ENCODE results near the gene IGSF10. TPM values are rescaled to one million over a fixed set of nuclear protein-coding genes. Genes with fewer than 3 reads are reported as not detected.

The IGSF10 gene
- total and polyA plus RNA-seq, 4 donors: 6.8 to 62.9 (median 20.5) TPM

DNA sequence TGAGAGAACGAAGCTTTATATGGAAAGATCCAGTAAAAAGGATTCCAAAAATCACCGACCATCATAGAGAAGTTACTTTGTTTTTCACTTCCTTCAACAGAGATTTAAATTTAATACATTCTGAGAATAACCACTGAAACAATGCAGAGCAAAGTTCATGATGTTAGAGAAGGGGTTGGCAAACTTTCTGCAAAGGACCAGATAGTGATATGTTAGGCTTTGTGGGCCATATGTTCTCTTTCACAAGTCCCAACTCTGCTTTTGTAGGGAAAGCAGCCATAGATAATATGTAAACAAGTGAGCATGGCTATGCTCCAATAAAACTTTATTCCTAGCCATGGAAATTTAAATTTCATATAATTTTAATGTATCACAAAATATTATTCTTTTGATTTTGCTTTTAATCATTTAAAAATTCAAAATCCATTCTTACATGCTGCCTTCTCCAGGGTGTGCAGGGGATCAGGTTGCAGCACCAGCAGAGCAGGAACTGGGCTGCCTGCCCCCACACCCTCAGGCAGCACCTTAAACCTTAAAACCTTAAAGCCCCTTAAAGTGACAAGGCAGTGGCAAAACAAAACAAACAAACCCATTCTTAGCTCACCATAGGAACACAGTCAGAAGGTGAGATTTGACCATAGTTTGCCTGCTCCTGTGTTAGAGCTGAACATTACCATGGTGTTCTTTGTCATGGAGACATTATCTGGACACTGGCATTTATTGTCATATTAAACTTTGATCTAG is 16.9 kb upstream of the IGSF10 start:
- Histone ChIP-seq H3K36me3 (ENCODE audit: control insufficient read depth in 4 of 4, insufficient read depth in 4 of 4, low read length in 4 of 4) (no peaks in the 10 kb centered on the region), H3K27me3 (ENCODE audit: control insufficient read depth in 3 of 3, insufficient read depth in 3 of 3, low read length in 2 of 3) (no peaks in the 10 kb centered on the region), H3K9me3 (ENCODE audit: control insufficient read depth in 4 of 4, insufficient read depth in 3 of 4, low read length in 3 of 4) (no peaks in the 10 kb centered on the region), H3K27ac (ENCODE audit: low read depth in 1 of 2, low read length in 1 of 2) (peak overlapping the region in 1 of 2 donors; percentile 20), H3K4me3 (no peak overlapping the region), H3K4me1 (ENCODE audit: control insufficient read depth in 5 of 5, insufficient read depth in 5 of 5, low read length in 5 of 5) (peaks cover 0 to 16% (median 6%) of the 10 kb centered on the region in 5 donors), H3K9ac (ENCODE audit: insufficient read depth in 1 of 2, low read length in 2 of 2) (no peak overlapping the region)
- WGBS, 2 donors: 78 to 85% methylated on average over 2 of the region's 2 CpGs
- DNase-seq (peak in 2 of 3 donors; percentile 56 to 78), ATAC-seq (ENCODE audit: insufficient read depth, low FRiP score) (no peak)
- TF ChIP-seq, protein P1, sequence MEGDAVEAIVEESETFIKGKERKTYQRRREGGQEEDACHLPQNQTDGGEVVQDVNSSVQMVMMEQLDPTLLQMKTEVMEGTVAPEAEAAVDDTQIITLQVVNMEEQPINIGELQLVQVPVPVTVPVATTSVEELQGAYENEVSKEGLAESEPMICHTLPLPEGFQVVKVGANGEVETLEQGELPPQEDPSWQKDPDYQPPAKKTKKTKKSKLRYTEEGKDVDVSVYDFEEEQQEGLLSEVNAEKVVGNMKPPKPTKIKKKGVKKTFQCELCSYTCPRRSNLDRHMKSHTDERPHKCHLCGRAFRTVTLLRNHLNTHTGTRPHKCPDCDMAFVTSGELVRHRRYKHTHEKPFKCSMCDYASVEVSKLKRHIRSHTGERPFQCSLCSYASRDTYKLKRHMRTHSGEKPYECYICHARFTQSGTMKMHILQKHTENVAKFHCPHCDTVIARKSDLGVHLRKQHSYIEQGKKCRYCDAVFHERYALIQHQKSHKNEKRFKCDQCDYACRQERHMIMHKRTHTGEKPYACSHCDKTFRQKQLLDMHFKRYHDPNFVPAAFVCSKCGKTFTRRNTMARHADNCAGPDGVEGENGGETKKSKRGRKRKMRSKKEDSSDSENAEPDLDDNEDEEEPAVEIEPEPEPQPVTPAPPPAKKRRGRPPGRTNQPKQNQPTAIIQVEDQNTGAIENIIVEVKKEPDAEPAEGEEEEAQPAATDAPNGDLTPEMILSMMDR (IDR thresholded peaks at IDR 0.05; ENCODE audit: control extremely low read depth, extremely low read depth): no peak

DNA sequence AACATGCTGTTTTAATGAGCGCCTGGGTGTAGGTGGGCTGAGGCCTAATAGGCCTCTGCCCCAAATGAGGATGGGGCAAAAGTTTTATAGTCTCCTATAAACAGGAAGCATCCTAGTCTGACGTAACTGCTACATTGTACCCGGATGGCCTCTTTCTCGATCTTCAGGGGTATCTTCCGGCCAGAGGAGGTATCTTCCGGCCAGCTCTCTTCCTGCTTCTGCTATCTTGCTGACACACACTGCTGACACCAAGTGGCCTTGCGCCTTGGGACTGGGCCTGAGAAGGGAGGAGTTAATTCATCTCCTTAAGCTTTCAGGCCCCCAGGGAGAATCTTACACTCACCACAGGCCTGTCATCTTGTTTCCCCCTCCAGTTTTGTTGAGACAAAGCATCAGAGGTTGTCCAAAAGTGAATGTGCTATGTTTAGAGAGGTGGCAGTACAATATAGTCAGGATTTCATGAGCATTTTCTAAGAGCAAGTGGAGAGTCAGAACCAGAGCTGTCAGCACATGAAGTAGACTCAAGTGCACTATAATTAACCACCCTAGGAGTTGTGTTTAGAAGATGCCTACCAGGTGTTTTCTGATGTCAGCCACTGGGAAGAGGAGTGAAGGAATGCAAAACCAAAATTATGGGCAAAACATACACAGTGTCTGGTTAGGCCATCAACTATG is 15.6 kb upstream of the IGSF10 start:
- ATAC-seq (ENCODE audit: insufficient read depth, low FRiP score) (no peak), DNase-seq (no peak)
- no peak overlapping the region for H3K4me3 ChIP-seq
- no peak overlapping the region for H3K9ac ChIP-seq (ENCODE audit: insufficient read depth in 1 of 2, low read length in 2 of 2)
- 59 to 76% methylated on average over 7 of the region's 7 CpGs for WGBS, 2 donors
- TF ChIP-seq, protein P1 (IDR thresholded peaks at IDR 0.05; ENCODE audit: control extremely low read depth, extremely low read depth): no peak
- peaks cover 0 to 16% (median 6%) of the 10 kb centered on the region in 5 donors for H3K4me1 ChIP-seq (ENCODE audit: control insufficient read depth in 5 of 5, insufficient read depth in 5 of 5, low read length in 5 of 5)
- no peak overlapping the region for H3K27ac ChIP-seq (ENCODE audit: low read depth in 1 of 2, low read length in 1 of 2)
- H3K36me3 ChIP-seq (ENCODE audit: control insufficient read depth in 4 of 4, insufficient read depth in 4 of 4, low read length in 4 of 4): no peaks in the 10 kb centered on the region
- H3K9me3 ChIP-seq (ENCODE audit: control insufficient read depth in 4 of 4, insufficient read depth in 3 of 4, low read length in 3 of 4): no peaks in the 10 kb centered on the region
- no peaks in the 10 kb centered on the region for H3K27me3 ChIP-seq (ENCODE audit: control insufficient read depth in 3 of 3, insufficient read depth in 3 of 3, low read length in 2 of 3)

DNA sequence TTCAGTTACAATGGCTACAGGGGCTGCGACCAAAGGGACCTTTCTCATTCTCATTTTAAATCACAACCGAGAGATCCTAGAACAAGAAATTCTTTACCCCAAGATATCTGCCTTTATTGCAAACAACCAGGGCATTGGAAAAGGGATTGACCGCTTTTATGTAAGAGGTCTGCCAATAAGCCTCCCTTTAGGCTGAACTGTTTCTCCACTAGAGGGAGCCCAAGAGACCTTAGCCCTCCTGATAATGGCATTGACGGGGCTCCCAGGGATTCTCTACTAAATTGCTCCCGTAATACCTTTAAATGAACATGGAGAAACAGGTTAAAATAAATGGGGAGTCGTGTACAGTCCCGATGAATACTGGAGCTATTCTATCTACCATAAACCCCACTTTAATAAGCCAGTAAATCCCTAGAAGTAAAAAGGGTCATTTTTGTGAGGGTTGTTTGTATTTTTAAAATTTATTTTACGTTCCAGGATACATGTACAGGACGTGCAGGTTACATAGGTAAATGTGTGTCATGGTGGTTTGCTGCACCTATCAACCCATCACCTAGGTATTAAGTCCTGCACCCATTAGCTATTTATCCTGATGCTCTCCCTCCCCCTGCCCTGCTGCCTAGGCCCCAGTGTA is 7.5 kb upstream of the IGSF10 start:
- no peak overlapping the region for H3K4me3 ChIP-seq
- no peaks in the 10 kb centered on the region for H3K4me1 ChIP-seq (ENCODE audit: control insufficient read depth in 5 of 5, insufficient read depth in 5 of 5, low read length in 5 of 5)
- no peaks in the 10 kb centered on the region for H3K36me3 ChIP-seq (ENCODE audit: control insufficient read depth in 4 of 4, insufficient read depth in 4 of 4, low read length in 4 of 4)
- DNase-seq (peak in 1 of 3 donors; percentile 44), ATAC-seq (ENCODE audit: insufficient read depth, low FRiP score) (peak; percentile 79)
- no peaks in the 10 kb centered on the region for H3K9me3 ChIP-seq (ENCODE audit: control insufficient read depth in 4 of 4, insufficient read depth in 3 of 4, low read length in 3 of 4)
- WGBS, 2 donors: 54 to 62% methylated on average over 9 of the region's 9 CpGs
- H3K9ac ChIP-seq (ENCODE audit: insufficient read depth in 1 of 2, low read length in 2 of 2): no peak overlapping the region
- TF ChIP-seq, protein P1 (IDR thresholded peaks at IDR 0.05; ENCODE audit: control extremely low read depth, extremely low read depth): peak; percentile 26
- no peak overlapping the region for H3K27ac ChIP-seq (ENCODE audit: low read depth in 1 of 2, low read length in 1 of 2)
- H3K27me3 ChIP-seq (ENCODE audit: control insufficient read depth in 3 of 3, insufficient read depth in 3 of 3, low read length in 2 of 3): no peaks in the 10 kb centered on the region

Data from lung (tissue), 12 donors.